Adrenal gland (tissue), 12 donors: ENCODE data around the gene CYP26A1. TPM values are rescaled to one million over a fixed set of nuclear protein-coding genes. Genes with fewer than 3 reads are reported as not detected.
A peak's percentile ranks its signal among the peaks of the same experiment; 100 is the strongest.

Source experiments
- DNase-seq, 7 donors: peaks; one replicate each; pipeline ENCODE4 v3.0.0-alpha.2; 2019 to 2020
- H3K27ac ChIP-seq, 5 donors: fragments of 200-600 bp; sonication (generic) in 4 of 5; 1 replicate in 3 of 5; 2 replicates in 2 of 5; pipeline versions ENCODE4 v1.5.1 to v1.8.0; 2016 to 2020; ENCODE audit warnings: mild to moderate bottlenecking in 1 of 5
- H3K27me3 ChIP-seq: fragments of 200-600 bp; 2 replicates; pipeline ENCODE4 v1.8.0; 2021
- H3K36me3 ChIP-seq, 2 donors: fragments of 200-600 bp; replicated peaks in 1 of 2; 1 replicate in 1 of 2; 2 replicates in 1 of 2; pipeline versions ENCODE4 v1.5.1 to v1.8.0; 2018 to 2022
- H3K4me1 ChIP-seq, 2 donors: fragments of 200-600 bp; replicated peaks in 1 of 2; 1 replicate in 1 of 2; 2 replicates in 1 of 2; pipeline versions ENCODE4 v1.5.1 to v1.8.0; 2018 to 2021
- H3K4me3 ChIP-seq, 4 donors: fragments of 200-600 bp; sonication (generic) in 3 of 4; one replicate each; pipeline ENCODE4 v1.5.1; 2016 to 2018
- H3K9me3 ChIP-seq, 3 donors: fragments of 200-600 bp; sonication (generic) in 1 of 3; replicated peaks in 1 of 3; 1 replicate in 2 of 3; 2 replicates in 1 of 3; pipeline versions ENCODE4 v1.5.1 to v1.8.0; 2016 to 2021
- CTCF ChIP-seq, 6 experiments: fragments of 450-650 bp in 4 of 6; fragments of 200-600 bp in 2 of 6; sonication (generic) in 1 of 6; IDR thresholded peaks; 1 replicate in 5 of 6; 2 replicates in 1 of 6; pipeline versions ENCODE4 v1.5.1 to v1.8.0; 2016 to 2021; ENCODE audit warnings: antibody characterized with exemption in 6 of 6, mild to moderate bottlenecking in 2 of 6, moderate library complexity in 1 of 6
- POLR2A ChIP-seq, 2 donors: fragments of 450-650 bp; IDR thresholded peaks; one replicate each; pipeline ENCODE4 v1.6.1; 2017; ENCODE audit warnings: antibody characterized with exemption in 2 of 2, mild to moderate bottlenecking in 2 of 2, moderate library complexity in 1 of 2
- WGBS, 4 donors: extraction: QIAGEN DNeasy Blood & Tissue Kit in 2 of 4; methylation state at CpG; one replicate each; pipeline versions ENCODE4 v1.1.5 to v1.1.7; 2013 to 2017; 5-methylcytosine and 5-hydroxymethylcytosine counted together
- intact Hi-C, 2 donors: fragments of 100-400 bp; cut with DNase I; formaldehyde crosslinking; loops; one replicate each; pipeline versions ENCODE4 v1.14.1 to v1.15.0; 2022 to 2023
- polyA plus RNA-seq, 3 donors: library from polyadenylated mRNA; stranded (reverse); fragments of 200-250 nt in 2 of 3; fragments of 350-450 nt in 1 of 3; fragmentation: Illumina TruSeq in 1 of 3; extraction: RNeasy Lipid Tissue Mini Kit (QIAGEN cat#74804) in 1 of 3; gene quantifications; one replicate each; pipeline ENCODE4 v1.2.3, GENCODE V29; 2013 to 2014
- total RNA-seq, 9 donors: library from RNA; depleted of rRNA in 4 of 9; stranded (reverse); fragments of >200 nt in 4 of 9; fragments of 120-200 nt in 1 of 9; fragmentation: NEBNext Ultra II Directional in 1 of 9; extraction: Animal tissue kit (Norgen Biotek cat#: 25700) in 1 of 9; gene quantifications; one replicate each; pipeline versions ENCODE4 v1.1.0 to v1.2.4, GENCODE V29; 2013 to 2023
- donor health status: healthy with polysubstance abuse.
- donor health status: Bipolar disorder and iron deficiency.
- donor health status: DM: yes; HTN: yes; CAD: no.
- donor health status: DM: no; HTN: no; CAD: no.
- donor health status: DM: no; HTN: no; CAD: no.
- donor health status: DM: yes; HTN: yes; CAD: no.

CYP26A1 gene
- total and polyA plus RNA-seq, 12 donors: 0.06 to 4.2 (median 0.42) TPM; not detected in 4

GRCh38 chr10:93070378-93071176 is 3.1 kb upstream of the CYP26A1 start:
- Histone ChIP-seq H3K4me3 (no peak overlapping the region), H3K4me1 (peaks cover 17 to 45% of the 10 kb centered on the region in 2 donors), H3K27ac (no peak overlapping the region), H3K36me3 (no peaks in the 10 kb centered on the region), H3K9me3 (no peaks in the 10 kb centered on the region), H3K27me3 (peaks cover 70% of the 10 kb centered on the region)
- WGBS, 4 donors: 75 to 84% (median 76%) methylated on average over 5 of the region's 5 CpGs
- TF ChIP-seq POLR2A (IDR thresholded peaks at IDR 0.05) (no peak), CTCF (IDR thresholded peaks at IDR 0.05) (no peak)
- DNase-seq: no peak
- intact Hi-C loops: no loop called here

- Histone ChIP-seq H3K9me3 (no peaks in the 10 kb centered on the region), H3K4me1 (peaks cover 17 to 45% of the 10 kb centered on the region in 2 donors), H3K27me3 (peaks cover 64% of the 10 kb centered on the region), H3K27ac (no peak overlapping the region), H3K36me3 (no peaks in the 10 kb centered on the region), H3K4me3 (no peak overlapping the region)
- no peak for DNase-seq
- WGBS, 4 donors: 70 to 94% (median 80%) methylated on average over 7 of the region's 7 CpGs
- intact Hi-C loops: no loop called here
- no peak for TF ChIP-seq CTCF (IDR thresholded peaks at IDR 0.05)
Measured at GRCh38 chr10:93071177-93071472, 2.6 kb upstream of the CYP26A1 start.

GRCh38 chr10:93071674-93072224 is 1.9 kb upstream of the CYP26A1 start:
- H3K9me3 ChIP-seq: no peaks in the 10 kb centered on the region
- H3K36me3 ChIP-seq: no peaks in the 10 kb centered on the region
- H3K27ac ChIP-seq: no peak overlapping the region
- intact Hi-C loops: no loop called here
- TF ChIP-seq CTCF (IDR thresholded peaks at IDR 0.05): no peak
- TF ChIP-seq POLR2A (IDR thresholded peaks at IDR 0.05): no peak
- H3K4me1 ChIP-seq: peaks cover 17 to 45% of the 10 kb centered on the region in 2 donors
- peak; percentile 32 to 72 (median 56) for DNase-seq
- H3K27me3 ChIP-seq: peaks cover 58% of the 10 kb centered on the region
- WGBS, 4 donors: 2 to 10% (median 5%) methylated on average over 19 to 37 of the region's 37 CpGs
- peak overlapping the region in 2 of 4 donors; percentile 21 to 42 for H3K4me3 ChIP-seq

- H3K4me1 ChIP-seq: peaks cover 17 to 45% of the 10 kb centered on the region in 2 donors
- H3K36me3 ChIP-seq: no peaks in the 10 kb centered on the region
- TF ChIP-seq CTCF (IDR thresholded peaks at IDR 0.05) (no peak), POLR2A (IDR thresholded peaks at IDR 0.05) (no peak)
- H3K27ac ChIP-seq: no peak overlapping the region
- no peak for DNase-seq
- intact Hi-C loops: no loop called here
- WGBS, 4 donors: 0 to 2% (median 1%) methylated on average over 4 to 27 of the region's 27 CpGs
- H3K27me3 ChIP-seq: peaks cover 55% of the 10 kb centered on the region
- no peaks in the 10 kb centered on the region for H3K9me3 ChIP-seq
- H3K4me3 ChIP-seq: peak overlapping the region in 2 of 4 donors; percentile 21 to 42
Measured at GRCh38 chr10:93072225-93072712, 1.4 kb upstream of the CYP26A1 start.
